Stimulated activated CD4-positive, alpha-beta T cell treated with anti-CD3 and anti-CD28 coated beads, Interleukin-12 subunit alpha, Interleukin-12 subunit beta, amount 100 ng/mL, for 24 hours (primary cell): ENCODE measurements around the gene KRTAP13-3.

Source experiments
- DNase-seq, 2 experiments: peaks; one replicate each; pipeline ENCODE4 v3.0.0-alpha.2; 2020; ENCODE audit warnings: low read depth in 2 of 2

KRTAP13-3 gene

GRCh38 chr21:30425826-30426225 is at the start of gene KRTAP13-3:
TSS of gene KRTAP13-3 (minus strand) at chr21:30425926. CDS start at chr21:30425912, 14 bp downstream.
- DNase-seq: no peak

GRCh38 chr21:30468900-30469714 is 43.4 kb upstream of the KRTAP13-3 start:
- no peak for DNase-seq

- DNase-seq: no peak
Observed at GRCh38 chr21:30463713-30464112, 38.0 kb upstream of the KRTAP13-3 start.

GRCh38 chr21:30448514-30448913 is 22.8 kb upstream of the KRTAP13-3 start:
- DNase-seq: no peak

GRCh38 chr21:30447056-30447455 is 21.3 kb upstream of the KRTAP13-3 start:
- DNase-seq: no peak

GRCh38 chr21:30444204-30444603 is 18.5 kb upstream of the KRTAP13-3 start:
- DNase-seq: no peak

- no peak for DNase-seq
Observed at GRCh38 chr21:30443226-30443625, 17.5 kb upstream of the KRTAP13-3 start.

- no peak for DNase-seq
Observed at GRCh38 chr21:30439975-30440374, 14.2 kb upstream of the KRTAP13-3 start, which contains the start of gene KRTAP15-1. TSS of gene KRTAP15-1 (plus strand) at chr21:30440275. CDS start at chr21:30440328, 53 bp downstream.

GRCh38 chr21:30437010-30437565 is 11.4 kb upstream of the KRTAP13-3 start:
- no peak for DNase-seq

- peak in 1 of 2 experiments; percentile 1 for DNase-seq
Observed at GRCh38 chr21:30434033-30434631, 8.4 kb upstream of the KRTAP13-3 start.

- DNase-seq: no peak
Observed at GRCh38 chr21:30430170-30430655, 4.5 kb upstream of the KRTAP13-3 start, which contains the start of gene KRTAP13-4. TSS of gene KRTAP13-4 (plus strand) at chr21:30430220. CDS start at chr21:30430276, 56 bp downstream.

GRCh38 chr21:30426731-30427130 is 1.0 kb upstream of the KRTAP13-3 start:
- DNase-seq: no peak

GRCh38 chr21:30415993-30416392 is 9.7 kb downstream of the KRTAP13-3 start:
- no peak for DNase-seq

- no peak for DNase-seq
Observed at GRCh38 chr21:30408782-30409494, 16.8 kb downstream of the KRTAP13-3 start.

GRCh38 chr21:30395731-30396130 is 30.0 kb downstream of the KRTAP13-3 start, which contains the start of gene KRTAP13-1:
TSS of gene KRTAP13-1 (plus strand) at chr21:30396031. CDS start at chr21:30396087, 56 bp downstream.
- no peak for DNase-seq

GRCh38 chr21:30391492-30392025 is 34.2 kb downstream of the KRTAP13-3 start:
- no peak for DNase-seq

GRCh38 chr21:30382201-30382600 is 43.5 kb downstream of the KRTAP13-3 start:
- no peak for DNase-seq
